Testis (tissue), 2 donors: ENCODE measurements around the gene ZNF581.

Experiments used
- POLR2A ChIP-seq: fragments of 450-650 bp; IDR thresholded peaks from one replicate; pipeline ENCODE4 v1.6.1; 2017; ENCODE audit warnings: antibody characterized with exemption, mild to moderate bottlenecking, moderate library complexity
- TF ChIP-seq, protein P1 (sequence below), 3 experiments: fragments of 450-650 bp in 2 of 3; fragments of 200-600 bp in 1 of 3; sonication (generic) in 1 of 3; IDR thresholded peaks; one replicate each; pipeline ENCODE4 v1.5.1; 2016 to 2019; ENCODE audit warnings: antibody characterized with exemption in 3 of 3, mild to moderate bottlenecking in 2 of 3, moderate library complexity in 1 of 3

DNA sequence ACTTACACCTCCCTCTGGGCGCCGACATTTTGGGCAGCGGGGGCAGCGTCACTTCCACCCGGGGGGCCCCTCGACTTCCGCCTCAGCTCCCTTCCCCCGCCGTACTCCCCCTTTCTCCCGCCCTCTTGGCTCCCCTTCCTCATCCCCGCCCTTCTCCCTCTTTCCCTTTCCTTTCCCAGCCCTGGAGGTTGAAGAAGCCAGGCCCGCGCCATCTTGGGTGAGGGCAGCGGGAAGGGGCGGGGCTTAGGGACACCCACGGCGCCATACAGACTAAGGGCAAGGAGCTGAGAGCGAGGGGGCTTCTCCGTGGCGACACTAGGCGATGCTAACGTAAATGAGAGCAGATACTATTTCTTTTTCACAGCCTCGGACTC is 44.0 kb upstream of the ZNF581 start, which contains the start of gene FIZ1:
- no peak for TF ChIP-seq POLR2A
- TF ChIP-seq, protein P1, sequence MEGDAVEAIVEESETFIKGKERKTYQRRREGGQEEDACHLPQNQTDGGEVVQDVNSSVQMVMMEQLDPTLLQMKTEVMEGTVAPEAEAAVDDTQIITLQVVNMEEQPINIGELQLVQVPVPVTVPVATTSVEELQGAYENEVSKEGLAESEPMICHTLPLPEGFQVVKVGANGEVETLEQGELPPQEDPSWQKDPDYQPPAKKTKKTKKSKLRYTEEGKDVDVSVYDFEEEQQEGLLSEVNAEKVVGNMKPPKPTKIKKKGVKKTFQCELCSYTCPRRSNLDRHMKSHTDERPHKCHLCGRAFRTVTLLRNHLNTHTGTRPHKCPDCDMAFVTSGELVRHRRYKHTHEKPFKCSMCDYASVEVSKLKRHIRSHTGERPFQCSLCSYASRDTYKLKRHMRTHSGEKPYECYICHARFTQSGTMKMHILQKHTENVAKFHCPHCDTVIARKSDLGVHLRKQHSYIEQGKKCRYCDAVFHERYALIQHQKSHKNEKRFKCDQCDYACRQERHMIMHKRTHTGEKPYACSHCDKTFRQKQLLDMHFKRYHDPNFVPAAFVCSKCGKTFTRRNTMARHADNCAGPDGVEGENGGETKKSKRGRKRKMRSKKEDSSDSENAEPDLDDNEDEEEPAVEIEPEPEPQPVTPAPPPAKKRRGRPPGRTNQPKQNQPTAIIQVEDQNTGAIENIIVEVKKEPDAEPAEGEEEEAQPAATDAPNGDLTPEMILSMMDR (IDR thresholded peaks at IDR 0.05) = no peak
